NCI-H526 (cell line): Measurements from ENCODE around the gene KCNH2.

Experiments used
- DNase-seq, 2 experiments: peaks; one replicate each; lab custom pipeline; 2025; lab: John Stamatoyannopoulos, UW

KCNH2 gene

DNA sequence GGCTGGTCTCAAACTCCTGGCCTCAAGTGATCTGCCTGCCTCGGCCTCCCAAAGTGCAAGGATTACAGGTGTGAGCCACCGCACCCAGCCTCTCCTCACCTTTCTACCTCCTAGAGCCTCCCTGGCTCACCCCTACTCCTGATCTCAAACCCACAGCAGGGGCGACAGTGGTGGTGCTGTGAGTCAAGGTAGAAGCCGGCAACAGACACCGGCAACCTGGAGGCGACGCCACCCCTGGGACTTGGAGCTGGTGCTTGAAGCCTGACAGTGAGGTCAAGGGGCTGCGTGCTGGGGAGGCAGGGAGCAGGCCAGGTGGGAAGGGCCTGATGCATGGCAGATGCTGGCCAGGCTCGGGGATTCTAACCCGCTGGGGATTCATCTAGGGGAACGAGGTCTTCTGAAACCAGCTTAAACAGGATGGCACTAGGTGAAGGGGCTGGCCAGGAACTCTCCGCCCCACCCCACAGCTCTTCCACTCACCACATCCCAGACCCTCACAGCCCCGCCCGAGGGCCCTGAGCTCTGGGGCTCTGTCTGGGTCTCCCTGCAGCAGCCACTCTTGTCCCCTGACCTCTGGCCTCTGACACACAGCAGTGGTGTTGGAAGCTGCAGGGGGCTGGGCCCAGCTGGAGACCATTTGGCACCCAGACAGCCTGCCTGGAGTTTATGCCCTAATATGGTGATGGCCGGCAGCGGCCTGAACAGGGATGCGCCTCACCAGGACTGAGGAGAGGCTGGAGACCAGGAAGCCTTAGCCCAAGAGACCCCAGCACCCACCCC is 16.4 kb downstream of the KCNH2 start:
- DNase-seq: no peak

DNA sequence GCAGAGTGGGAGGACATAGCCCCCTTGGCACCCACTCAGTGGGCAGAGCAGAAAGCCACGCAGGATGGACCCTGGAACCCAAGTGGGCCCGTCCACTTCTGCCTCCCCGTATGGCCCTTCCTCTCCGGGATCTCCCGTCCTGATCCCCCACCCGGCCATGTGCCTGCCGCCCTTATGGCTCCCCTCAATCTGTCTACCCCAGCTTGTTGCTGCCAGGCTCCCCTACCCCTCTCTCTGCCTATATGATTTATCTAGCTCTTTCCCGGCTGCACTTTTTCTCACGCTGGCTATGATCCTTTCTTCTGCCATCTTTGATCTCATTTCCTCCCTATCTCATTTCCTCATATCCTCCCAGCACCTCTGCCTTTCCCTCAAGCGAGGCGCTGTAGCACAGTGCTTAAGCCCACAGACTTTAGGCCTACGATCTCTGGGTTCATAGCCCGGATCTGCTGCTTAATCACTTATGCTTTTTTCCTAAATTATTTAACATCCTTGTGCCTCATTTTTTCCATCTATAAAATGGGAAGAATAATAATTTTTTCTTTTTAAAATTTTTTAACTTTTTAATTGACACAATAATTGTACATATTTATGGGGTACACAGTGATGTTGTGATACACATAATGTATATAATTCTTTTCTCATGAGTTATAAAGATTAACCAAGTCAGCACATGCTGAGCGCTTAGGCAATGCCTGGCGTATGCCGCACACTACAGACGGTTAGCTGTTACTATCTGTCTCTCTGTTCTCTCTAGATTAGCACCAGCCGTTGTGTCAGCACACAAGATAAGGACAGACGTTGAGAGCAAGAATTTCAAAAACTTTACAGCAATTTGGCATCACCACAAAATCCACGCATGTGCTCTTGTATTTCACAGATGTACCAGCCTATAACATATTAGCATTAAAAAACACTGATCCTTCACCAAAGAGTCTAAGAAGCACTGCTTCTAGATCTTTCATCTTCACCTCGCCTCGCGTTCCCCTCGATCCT is 18.1 kb downstream of the KCNH2 start:
- DNase-seq: no peak

DNA sequence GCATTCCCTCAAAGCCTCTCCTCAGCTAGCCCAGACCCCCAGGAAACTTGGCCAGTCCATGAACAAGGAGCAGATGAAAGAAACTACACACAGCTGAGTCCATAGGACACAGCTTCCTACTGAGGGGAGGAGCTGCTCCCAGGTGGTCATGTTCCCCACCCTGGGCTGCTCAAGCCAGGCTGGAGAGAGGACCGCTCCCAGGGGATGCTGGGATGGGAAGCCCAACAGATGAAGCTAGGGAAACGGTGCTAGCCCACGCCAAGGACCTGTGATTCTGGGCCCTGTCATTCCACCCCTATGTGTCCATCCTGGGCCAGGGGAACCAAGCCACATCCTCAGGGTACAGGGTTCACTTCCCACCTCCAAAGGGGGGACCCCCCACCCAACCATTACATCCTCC is 19.0 kb downstream of the KCNH2 start:
- DNase-seq: no peak

DNA sequence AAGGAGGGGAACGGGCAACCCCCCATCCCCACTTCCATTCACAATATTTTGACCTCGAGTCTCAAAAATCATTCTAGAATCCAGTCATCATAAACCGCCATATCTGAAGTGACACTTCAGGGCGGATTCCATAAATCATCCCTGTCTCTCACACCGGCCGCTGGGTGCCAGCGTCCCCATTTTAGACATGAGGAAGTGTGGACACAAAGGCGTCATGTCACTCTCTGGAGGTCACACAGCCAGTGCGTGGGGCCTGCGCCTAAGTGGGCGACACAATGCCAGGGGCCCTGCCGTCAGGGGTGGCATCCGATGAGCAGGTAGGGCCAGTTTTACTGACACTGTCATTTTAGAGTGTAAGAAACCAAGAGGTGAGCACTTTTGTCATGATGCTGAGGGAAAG is 19.5 kb downstream of the KCNH2 start:
- DNase-seq: no peak

DNA sequence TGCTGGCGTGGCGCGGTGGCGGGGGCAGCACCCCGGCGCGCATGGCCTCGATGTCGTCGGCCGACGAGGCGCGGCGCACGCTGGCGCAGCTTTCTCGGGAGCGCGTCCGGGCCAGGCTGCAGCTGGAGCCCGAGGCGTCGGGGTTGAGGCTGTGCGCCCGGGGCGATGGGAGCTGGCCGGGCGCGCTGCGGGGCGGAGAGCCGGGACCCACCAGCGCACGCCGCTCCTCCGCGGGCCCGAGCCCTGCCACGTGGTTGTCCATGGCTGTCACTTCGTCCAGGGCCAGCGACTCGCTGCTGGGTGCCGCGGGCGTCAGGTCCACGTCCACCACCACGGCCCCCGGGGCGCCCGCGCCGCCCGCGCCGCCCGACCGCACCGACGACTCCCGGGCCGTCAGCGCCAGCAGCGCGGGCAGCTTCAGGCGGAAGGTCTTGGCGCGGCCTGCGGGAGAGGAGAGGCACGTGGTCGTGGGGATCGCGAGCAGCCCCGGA is 20.0 kb downstream of the KCNH2 start:
- no peak for DNase-seq

DNA sequence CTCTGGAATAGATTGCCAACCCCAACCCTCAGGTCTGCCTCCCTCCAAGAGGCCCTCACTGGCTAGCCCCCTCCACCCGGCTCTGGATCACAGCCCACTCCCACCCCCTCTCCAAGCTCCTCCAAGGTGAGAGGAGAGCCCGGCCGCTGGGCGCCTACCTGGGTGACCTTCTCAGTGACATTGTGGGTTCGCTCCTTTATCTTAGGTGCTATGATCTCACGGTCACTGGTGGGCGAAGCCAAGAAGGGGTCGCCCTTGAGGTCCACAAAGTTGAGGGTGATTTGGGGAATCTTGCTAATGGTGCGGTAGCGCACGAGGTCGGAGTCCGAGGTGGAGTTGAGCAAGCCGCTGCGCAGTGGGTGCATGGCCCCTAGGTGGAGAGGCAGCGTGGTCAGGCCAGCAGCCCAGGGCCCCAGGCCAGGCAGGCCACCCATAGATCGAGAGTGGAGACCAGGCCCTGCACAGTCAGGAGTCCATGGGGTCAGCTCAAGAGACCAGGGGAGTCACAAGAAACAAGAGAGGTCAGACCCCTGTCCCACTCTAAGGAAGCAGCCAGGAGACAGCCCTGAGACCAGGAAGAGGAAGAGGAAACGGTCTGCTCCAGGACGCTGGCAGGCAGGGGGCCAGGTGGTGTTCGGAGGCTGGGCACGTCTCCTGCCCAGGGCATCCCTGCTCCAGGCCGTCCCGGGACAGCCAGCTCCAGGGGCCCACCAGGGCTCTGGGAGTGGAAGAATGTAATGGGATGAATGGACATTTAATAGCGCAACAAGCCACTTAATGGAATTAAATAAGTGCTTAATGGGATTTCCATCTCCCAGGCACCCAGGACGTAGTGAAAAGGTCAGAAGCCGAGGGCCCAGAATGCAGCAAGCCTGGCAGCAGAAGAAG is 20.7 kb downstream of the KCNH2 start:
- no peak for DNase-seq

DNA sequence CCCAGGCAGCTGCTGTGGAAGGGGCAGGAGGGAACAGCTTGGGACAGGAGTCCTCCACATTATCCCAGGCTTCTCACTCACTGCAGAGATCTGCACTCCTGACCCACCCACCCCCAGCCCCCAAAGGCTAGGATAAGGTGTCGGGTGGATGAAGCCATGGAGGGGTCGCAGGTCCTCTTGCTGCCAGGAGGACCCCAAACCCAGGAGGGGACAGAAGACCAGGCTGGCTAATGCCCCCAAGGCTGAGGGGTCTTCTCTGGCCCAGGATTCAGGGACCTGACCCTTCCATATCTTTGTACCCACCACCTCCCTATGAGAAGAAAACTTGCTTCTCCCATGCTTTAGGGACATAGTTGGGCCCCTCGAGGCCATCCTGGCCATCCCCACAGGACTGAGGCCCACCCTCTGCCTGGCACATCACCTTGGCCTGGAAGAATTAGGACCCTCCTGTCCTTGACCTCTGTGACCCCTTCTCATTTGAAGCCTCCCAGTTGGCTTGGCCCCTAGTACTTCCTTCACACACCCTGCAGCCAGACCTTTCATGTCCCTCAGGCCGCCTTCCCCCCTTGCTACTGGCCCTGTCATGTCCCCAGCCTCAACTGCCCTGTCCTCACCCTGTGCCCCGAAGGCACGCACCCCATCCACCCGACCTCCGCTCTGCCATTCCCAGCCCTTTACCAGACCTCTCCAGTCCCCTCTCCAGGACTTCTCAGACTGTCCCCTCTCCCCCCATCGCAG is 21.6 kb downstream of the KCNH2 start:
- DNase-seq: no peak

DNA sequence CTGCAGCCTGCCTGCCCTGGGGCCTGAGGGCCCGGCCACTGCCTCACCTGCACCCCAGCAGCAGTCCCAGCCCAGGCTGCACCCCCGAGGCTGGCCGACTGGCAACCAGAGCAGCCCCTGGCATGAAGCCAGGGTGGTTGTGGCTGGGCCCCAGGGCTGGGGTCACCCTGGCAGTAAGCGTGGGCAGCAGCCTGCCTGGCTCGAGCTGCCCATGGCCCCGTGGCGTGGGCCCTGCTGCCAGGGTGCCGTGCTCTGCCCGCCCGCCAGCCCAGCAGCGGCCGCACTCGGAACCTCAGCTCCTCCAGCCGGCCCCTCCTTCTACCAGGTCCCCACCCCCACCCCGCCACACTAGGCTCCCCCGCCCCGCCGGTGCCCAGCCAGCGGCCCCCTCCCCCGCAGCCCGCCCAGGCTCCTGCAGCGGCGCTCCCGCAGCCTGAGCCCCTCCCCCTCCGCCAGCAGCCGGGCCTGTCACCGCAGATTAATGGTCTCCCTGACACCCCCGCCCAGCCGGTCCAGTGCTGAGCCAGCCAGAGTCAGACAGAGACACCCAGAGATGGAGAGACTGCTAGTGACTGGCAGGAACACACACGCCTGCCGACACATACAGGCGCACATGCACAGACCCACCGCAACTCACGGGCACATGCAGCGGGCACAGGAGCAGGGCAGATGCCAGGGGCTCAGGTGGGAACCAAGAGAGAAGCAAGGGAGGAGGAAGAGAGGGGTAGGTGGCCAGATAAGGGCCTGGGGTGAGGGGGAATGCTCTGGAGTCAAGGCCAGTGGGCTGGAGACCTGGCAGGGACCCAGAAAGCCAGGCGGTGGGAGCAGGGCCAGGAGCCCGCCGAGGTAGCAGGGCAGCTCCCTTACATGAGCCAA is 22.4 kb downstream of the KCNH2 start:
- DNase-seq: peak; percentile 78 to 95

DNA sequence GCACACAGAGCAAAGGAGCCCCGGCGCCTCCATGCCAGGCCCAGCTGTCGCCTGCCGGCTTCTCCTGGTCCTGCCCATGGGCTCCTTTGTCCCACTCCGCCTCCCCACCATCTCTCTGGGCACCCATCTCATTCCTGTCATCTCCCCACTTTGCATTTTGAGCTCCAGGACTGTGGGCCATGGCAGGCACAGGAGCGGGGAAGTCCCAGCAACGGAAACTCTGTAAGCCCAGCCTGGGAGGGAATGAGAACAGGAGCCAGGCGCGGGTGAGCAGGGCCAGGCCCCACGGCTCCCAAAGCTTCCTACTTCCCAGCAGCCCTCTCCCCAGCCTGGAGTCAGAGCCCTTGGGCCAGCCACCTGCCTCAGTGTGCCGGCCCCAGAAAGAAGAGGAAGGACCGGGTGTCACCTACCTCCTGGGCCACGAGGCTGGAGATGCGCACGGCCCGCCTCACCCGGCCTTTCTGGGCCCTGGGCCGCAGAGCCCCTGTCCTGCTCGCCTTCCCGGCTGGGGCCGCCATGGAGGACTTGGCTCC is 23.1 kb downstream of the KCNH2 start:
- DNase-seq: peak in 1 of 2 experiments; percentile 62

DNA sequence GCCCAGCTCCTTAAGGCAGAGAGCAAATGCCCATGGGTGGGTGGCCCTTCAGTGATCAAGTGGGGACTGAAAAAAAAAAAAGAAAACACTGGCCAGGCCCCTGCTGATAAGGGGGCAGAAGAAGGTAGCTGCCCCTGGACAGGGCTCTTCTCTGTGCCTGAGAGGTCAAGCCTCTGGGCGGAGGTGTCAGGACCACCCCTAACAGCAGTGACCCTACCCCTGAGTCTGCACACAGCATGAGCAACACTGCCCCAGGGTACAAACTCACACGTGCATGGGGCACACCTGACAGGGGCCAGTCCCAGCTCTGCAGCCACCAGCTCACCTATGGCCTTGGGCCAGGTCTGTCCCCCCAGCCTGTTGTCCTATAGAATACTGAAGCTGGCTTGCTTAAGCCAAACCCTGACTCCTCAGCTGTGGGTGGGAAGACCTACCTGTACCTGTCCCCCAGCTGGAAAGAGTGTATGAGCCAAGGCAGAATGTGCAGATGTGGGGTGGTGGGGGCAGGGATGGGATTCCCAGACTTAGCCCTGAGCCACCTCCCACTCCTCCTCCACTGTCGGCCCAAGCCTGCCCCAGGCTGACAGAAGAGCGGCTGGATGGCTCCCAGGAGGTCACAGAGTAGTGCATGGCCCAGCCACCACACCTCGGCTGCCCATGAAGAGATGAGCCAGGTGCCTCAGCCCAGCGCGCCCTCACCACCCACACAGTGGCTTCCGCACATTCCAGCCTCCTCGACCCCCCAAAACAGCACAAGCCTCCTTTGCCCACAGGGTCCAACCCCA is 23.7 kb downstream of the KCNH2 start:
- peak in 1 of 2 experiments; percentile 51 for DNase-seq

DNA sequence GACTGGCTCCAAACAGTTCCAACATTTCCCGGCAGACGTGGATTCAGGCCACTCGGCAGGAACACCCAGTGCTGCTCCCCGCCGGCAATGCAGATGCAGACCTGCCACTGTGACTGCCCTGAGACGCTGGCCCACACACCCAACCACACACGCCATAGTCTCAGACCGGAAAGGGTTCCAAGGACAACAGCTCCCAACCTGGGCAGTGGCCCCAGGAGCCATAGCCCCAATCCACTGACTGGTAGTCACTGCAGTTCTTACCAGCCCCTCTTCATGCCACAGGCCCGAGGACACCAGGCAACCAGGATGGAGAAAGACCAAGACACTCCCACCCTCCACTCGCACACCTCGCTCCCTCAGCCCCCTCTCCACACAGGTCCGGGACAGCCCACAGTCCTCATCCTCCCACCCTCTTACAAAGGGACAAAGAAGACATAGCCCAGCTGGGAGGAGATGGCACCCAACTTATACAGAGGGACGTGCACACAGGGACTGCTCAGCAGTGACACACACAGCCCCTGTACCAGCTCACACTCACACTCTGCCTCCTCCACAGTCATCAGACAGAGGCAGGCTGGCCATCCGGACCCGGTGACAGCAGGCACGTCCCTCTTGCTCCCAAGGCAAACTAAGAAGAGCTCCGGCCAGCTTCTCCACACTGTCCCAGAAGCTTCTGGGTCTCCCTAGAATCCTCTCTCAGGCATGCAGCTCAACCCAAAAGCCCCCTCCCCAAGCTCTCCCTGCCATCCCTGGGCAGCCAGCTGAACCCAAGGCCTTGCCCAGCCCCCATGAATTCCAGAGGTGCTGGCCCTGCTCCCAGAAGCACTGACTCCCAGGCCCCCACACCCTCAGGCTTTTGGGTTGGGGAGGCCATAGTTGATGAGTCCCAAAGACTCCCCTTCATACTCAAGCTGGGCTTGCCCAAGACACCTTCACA is 24.8 kb downstream of the KCNH2 start:
- DNase-seq: no peak

DNA sequence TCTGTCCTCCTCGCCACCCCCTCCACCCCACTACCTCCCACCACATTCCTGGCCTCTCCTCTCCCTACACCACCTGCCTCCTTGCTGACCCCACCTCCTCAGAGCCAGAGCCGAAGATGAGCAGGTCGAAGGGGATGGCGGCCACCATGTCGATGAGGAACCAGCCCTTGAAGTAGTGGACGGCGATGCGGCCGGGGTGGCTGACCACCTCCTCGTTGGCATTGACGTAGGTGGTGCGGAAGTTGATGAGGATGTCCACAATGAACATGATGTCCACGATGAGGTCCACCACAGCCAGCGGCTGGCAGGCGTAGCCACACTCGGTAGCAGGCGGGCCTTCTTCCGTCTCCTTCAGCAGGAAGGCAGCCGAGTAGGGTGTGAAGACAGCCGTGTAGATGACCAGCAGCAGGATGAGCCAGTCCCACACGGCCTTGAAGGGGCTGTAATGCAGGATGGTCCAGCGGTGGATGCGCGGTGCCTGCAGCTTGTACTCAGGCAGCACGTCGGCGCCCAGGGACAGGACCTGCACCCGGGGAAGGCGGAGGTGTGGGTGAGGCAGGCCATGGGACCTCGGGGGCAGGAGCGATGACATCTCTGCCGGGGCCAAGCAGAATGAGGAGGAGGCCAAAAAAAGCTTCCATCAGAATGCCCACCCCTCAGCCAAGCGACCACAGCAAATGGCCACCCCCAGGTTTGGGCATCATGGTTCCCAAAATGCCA is 25.6 kb downstream of the KCNH2 start:
- no peak for DNase-seq

DNA sequence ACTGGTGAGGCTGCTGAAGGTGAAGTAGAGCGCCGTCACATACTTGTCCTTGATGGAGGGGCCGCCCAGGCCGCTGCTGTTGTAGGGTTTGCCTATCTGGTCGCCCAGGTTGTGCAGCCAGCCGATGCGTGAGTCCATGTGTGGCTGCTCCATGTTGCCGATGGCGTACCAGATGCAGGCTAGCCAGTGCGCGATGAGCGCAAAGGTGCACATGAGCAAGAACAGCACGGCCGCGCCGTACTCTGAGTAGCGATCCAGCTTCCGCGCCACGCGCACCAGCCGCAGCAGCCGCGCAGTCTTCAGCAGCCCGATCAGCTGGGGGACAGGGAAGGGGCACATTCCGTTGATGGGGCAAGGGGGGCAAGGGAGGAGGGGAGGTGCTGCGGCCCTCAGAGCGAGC is 26.6 kb downstream of the KCNH2 start:
- no peak for DNase-seq

DNA sequence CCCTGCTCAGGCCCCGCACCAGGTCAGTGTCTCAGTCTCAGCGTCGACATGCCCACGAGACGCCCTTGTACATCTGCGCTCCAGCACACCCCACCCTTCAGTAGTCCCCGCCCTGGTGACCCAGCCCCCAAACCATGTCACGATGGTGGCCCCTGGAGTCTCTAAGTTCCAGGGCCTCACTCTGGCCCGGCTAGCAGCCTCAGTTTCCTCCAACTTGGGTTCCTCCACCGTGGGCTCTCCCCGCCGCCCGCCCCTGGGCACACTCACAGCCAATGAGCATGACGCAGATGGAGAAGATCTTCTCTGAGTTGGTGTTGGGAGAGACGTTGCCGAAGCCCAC is 27.0 kb downstream of the KCNH2 start:
- DNase-seq: no peak

DNA sequence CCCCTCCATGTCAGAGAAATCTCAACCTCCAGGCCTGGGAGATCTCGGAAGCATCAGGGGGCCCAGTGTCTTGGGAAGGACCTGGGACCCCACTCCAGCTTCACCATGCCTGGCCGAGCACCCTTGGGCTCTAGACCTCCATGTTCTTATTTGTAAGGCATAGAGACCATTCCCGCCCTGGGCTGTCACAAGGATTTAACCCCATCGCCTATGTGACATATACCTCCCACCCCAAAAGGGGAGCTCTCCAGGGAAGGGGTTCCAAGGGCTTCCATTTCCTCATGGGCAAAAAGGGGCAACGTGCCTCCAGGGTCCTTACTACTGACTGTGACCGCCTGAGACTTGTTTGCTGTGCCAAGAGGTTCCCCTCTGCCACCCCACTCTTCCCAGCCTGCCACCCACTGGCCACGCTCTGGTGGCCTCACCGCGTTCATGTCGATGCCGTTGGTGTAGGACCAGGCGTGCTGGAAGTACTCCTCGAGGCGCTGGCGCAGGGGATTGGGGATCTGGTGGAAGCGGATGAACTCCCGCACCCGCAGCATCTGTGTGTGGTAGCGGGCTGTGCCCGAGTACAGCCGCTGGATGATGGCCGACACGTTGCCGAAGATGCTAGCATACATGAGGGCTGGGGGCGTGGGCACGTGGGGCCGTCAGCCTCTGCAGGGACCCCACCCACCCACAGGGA is 27.5 kb downstream of the KCNH2 start:
- no peak for DNase-seq

DNA sequence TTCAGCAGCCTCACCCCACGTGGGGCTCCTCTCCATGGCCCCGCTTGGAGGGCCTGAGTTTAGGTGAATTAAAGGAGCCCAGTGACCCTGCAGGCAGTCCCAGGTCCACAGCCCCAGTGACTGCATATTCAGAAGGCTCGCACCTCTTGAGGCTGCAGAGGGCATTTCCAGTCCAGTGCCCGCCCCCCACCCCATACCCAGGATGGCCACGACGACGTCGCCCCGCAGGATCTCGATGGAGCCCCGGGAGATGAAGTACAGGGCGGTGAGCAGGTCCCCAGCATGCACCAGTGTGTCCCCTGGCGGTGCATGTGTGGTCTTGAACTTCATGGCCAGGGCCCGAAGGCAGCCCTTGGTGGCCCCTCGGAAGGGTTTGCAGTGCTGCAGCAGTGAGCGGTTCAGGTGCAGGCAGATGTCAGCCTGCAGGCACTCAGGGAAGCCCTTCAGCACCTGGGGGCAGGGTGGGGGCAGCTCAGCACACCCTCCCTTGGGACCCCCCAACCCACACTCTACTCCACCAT is 28.1 kb downstream of the KCNH2 start:
- DNase-seq: no peak

DNA sequence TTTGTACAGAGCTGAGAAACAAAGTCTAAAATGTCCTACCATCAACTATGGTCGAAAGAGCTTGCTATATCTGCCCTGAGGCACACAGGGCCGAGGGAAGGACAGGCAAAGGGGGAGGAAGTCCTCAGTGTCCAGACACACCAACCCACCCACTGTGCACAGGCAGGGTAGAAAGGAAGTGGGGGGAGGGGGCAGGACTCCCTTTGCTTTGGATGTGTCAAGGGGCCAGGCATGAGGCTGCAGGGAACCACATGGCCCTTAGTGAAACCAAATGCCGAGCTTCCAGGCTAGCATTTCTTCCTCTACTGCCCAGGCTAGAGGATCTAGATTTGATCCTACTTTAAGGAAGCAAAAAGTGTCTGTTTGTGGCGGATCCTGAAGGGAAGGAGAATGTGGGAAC is 28.6 kb downstream of the KCNH2 start:
- no peak for DNase-seq
